HCT116 (cell line): ENCODE data around the gene CSF1R. TPM values are rescaled to one million over a fixed set of nuclear protein-coding genes. Genes with fewer than 3 reads are reported as not detected.

Experiments used
- ATAC-seq: fragments of 200-7000 bp; cut with Tn5 transposase; 2 replicates; pipeline ENCODE4 v1.9.1; 2020; ENCODE audit warnings: mild to moderate bottlenecking, moderate library complexity
- BruUV-seq: library from RNA; stranded (reverse); fragments of 400-500 nt; replicated peaks from 2 replicates; lab custom pipeline; 2021; lab: Mats Ljungman, UMichigan
- CTCF ChIA-PET: fragments of 300-600 bp; sonication (Branson Sonifier 250); formaldehyde crosslinking; loops from one replicate; lab custom pipeline; 2021; ENCODE audit warnings: antibody characterized with exemption; lab: Charles Lee
- POLR2A ChIA-PET: fragments of 300-600, 350-600 bp; sonication (Branson Sonifier 250); formaldehyde crosslinking; loops from one replicate; lab custom pipeline; 2021; ENCODE audit warnings: antibody characterized with exemption; lab: Charles Lee
- RAD21 ChIA-PET, 2 experiments: fragments of 300-600 bp; sonication (Branson Sonifier 250); formaldehyde crosslinking; loops; one replicate each; lab custom pipeline; 2023; ENCODE audit warnings: low total read pairs in 2 of 2; ENCODE audit not compliant: uncharacterized antibody in 2 of 2, unreplicated experiment in 2 of 2, low non-redundant PET in 1 of 2; lab: Charles Lee
- DNase-seq: peaks from one replicate; pipeline ENCODE4 v3.0.0-alpha.2; 2010; ENCODE audit warnings: low read depth, low spot score
- H2AFZ ChIP-seq: fragments of 200-600 bp; shearing (Covaris generic), sonication (generic); 2 replicates; pipeline ENCODE4 v1.6.1; 2017; ENCODE audit warnings: low read depth, mixed run types, mixed read lengths, antibody characterized with exemption, low read length; ENCODE audit not compliant: poor library complexity, severe bottlenecking
- H3K27ac ChIP-seq: 2 replicates; pipeline ENCODE4 v1.5.1; 2012; ENCODE audit warnings: low read depth, low read length
- H3K27me3 ChIP-seq: fragments of 200-600 bp; sonication (generic); 2 replicates; pipeline ENCODE4 v1.6.1; 2016; ENCODE audit warnings: mixed run types, low read length, mixed read lengths; ENCODE audit not compliant: insufficient read depth
- H3K36me3 ChIP-seq, 2 experiments: fragments of 200-500 bp in 1 of 2; fragments of 200-600 bp in 1 of 2; sonication (Bioruptor generic) in 1 of 2; sonication (generic) in 1 of 2; 2 replicates each; pipeline versions ENCODE4 v1.5.1 to v1.6.1; 2014 to 2016; ENCODE audit warnings: low read length in 2 of 2, inconsistent platforms in 1 of 2, mixed read lengths in 1 of 2, mixed run types in 1 of 2; ENCODE audit not compliant: insufficient read depth in 2 of 2, control insufficient read depth in 1 of 2
- H3K4me1 ChIP-seq, 2 experiments: fragments of 200-600 bp in 1 of 2; sonication (generic) in 1 of 2; 2 replicates each; pipeline versions ENCODE4 v1.5.1 to v1.6.1; 2012 to 2017; ENCODE audit warnings: low read length in 2 of 2, inconsistent platforms in 1 of 2, mild to moderate bottlenecking in 1 of 2, mixed read lengths in 1 of 2, mixed run types in 1 of 2, moderate library complexity in 1 of 2; ENCODE audit not compliant: insufficient read depth in 2 of 2, control insufficient read depth in 1 of 2
- H3K4me2 ChIP-seq: fragments of 200-600 bp; sonication (generic); 2 replicates; pipeline ENCODE4 v1.6.1; 2017; ENCODE audit warnings: mixed run types, low read length, mixed read lengths
- H3K4me3 ChIP-seq, 2 experiments: fragments of 200-600 bp in 1 of 2; sonication (generic) in 1 of 2; replicated peaks in 1 of 2; 2 replicates each; pipeline ENCODE4 v1.5.1; 2011 to 2016; ENCODE audit warnings: low read length in 2 of 2, control low read depth in 1 of 2, low read depth in 1 of 2, mild to moderate bottlenecking in 1 of 2, mixed read lengths in 1 of 2, mixed run types in 1 of 2
- H3K79me2 ChIP-seq: fragments of 200-600 bp; sonication (generic); 2 replicates; pipeline ENCODE4 v1.6.1; 2017; ENCODE audit warnings: mild to moderate bottlenecking, mixed run types, low read length, moderate library complexity, mixed read lengths; ENCODE audit not compliant: insufficient read depth
- H3K9ac ChIP-seq: fragments of 200-600 bp; sonication (generic); 2 replicates; pipeline ENCODE4 v1.6.1; 2016; ENCODE audit warnings: low read length, mixed read lengths
- H3K9me2 ChIP-seq: fragments of 200-600 bp; sonication (generic), shearing (Covaris generic); 2 replicates; pipeline ENCODE4 v1.6.1; 2017; ENCODE audit warnings: mixed run types, mild to moderate bottlenecking, moderate library complexity; ENCODE audit not compliant: insufficient read depth
- H3K9me3 ChIP-seq, 2 experiments: fragments of 200-500 bp in 1 of 2; fragments of 200-600 bp in 1 of 2; sonication (Bioruptor generic) in 1 of 2; sonication (generic) in 1 of 2; 2 replicates each; pipeline ENCODE4 v1.6.1; 2014 to 2017; ENCODE audit warnings: low read length in 2 of 2, mixed read lengths in 2 of 2, inconsistent platforms in 1 of 2, low read depth in 1 of 2, mild to moderate bottlenecking in 1 of 2, mixed run types in 1 of 2, moderate library complexity in 1 of 2; ENCODE audit not compliant: control insufficient read depth in 1 of 2, insufficient read depth in 1 of 2
- H4K20me1 ChIP-seq: fragments of 200-600 bp; sonication (generic), shearing (Covaris generic); 2 replicates; pipeline ENCODE4 v1.6.1; 2017; ENCODE audit warnings: mixed run types, mild to moderate bottlenecking, moderate library complexity; ENCODE audit not compliant: insufficient read depth
- ATF3 ChIP-seq: IDR thresholded peaks from 2 replicates; pipeline ENCODE4 v1.6.1; 2012
- CBX3 ChIP-seq: IDR thresholded peaks from 2 replicates; pipeline ENCODE4 v1.6.1; 2012; ENCODE audit warnings: low read depth
- ELF1 ChIP-seq: IDR thresholded peaks from 2 replicates; pipeline ENCODE4 v1.6.1; 2012; ENCODE audit warnings: low read depth, borderline replicate concordance
- EZH2phosphoT487 ChIP-seq: fragments of 200-600 bp; IDR thresholded peaks from 2 replicates; pipeline ENCODE4 v1.6.1; 2018; ENCODE audit warnings: antibody characterized with exemption, borderline replicate concordance
- JUND ChIP-seq: IDR thresholded peaks from 2 replicates; pipeline ENCODE4 v1.6.1; 2012
- RAD21 ChIP-seq: IDR thresholded peaks from 2 replicates; pipeline ENCODE4 v1.6.1; 2012; ENCODE audit warnings: low read depth, mild to moderate bottlenecking
- SIN3A ChIP-seq: IDR thresholded peaks from 2 replicates; pipeline ENCODE4 v1.6.1; 2012; ENCODE audit warnings: low read depth
- SP1 ChIP-seq: IDR thresholded peaks from 2 replicates; pipeline ENCODE4 v1.6.1; 2012; ENCODE audit warnings: low read depth
- SRF ChIP-seq: IDR thresholded peaks from 2 replicates; pipeline ENCODE4 v1.6.1; 2012; ENCODE audit warnings: low read depth
- TCF7L2 ChIP-seq: IDR thresholded peaks from 2 replicates; pipeline ENCODE4 v1.7.0; 2011; ENCODE audit warnings: borderline replicate concordance, inconsistent platforms; ENCODE audit not compliant: insufficient read depth, insufficient read length; ENCODE audit errors: extremely low read depth
- YY1 ChIP-seq: IDR thresholded peaks from 2 replicates; pipeline ENCODE4 v1.6.1; 2011; ENCODE audit warnings: low read length, low read depth, moderate library complexity, mild to moderate bottlenecking; ENCODE audit not compliant: insufficient replicate concordance; ENCODE audit errors: extremely low read depth
- ZFX ChIP-seq: fragments of 450-650 bp; IDR thresholded peaks from 2 replicates; pipeline ENCODE4 v1.6.1; 2017
- ZNF274 ChIP-seq: fragments of 200-500 bp; sonication (Bioruptor generic); IDR thresholded peaks from 2 replicates; pipeline ENCODE4 v1.6.1; 2014; ENCODE audit warnings: mild to moderate bottlenecking, low read depth, low read length, inconsistent platforms
- intact Hi-C: fragments of 100-400 bp; cut with micrococcal nuclease; formaldehyde crosslinking; loops from 2 replicates; pipeline ENCODE4 v1.10.0; 2022
- total RNA-seq: library from RNA; stranded (reverse); gene quantifications from one replicate; pipeline ENCODE4 v1.2.1, GENCODE V29; 2021; ENCODE audit not compliant: unreplicated experiment
- TF ChIP-seq, protein P1 (sequence below), 3 experiments: fragments of 200-600 bp in 1 of 3; sonication (generic) in 1 of 3; IDR thresholded peaks in 2 of 3; conservative IDR thresholded peaks in 1 of 3; 2 replicates each; pipeline ENCODE4 v1.5.1; 2012 to 2017; ENCODE audit warnings: low read depth in 2 of 3, low read length in 2 of 3, antibody characterized with exemption in 1 of 3, borderline replicate concordance in 1 of 3, control low read depth in 1 of 3, mild to moderate bottlenecking in 1 of 3, mixed read lengths in 1 of 3, mixed run types in 1 of 3, moderate library complexity in 1 of 3; ENCODE audit not compliant: insufficient read depth in 1 of 3

The CSF1R gene
- total RNA-seq, 1 experiment from 2014 or later = 0.17 TPM

DNA sequence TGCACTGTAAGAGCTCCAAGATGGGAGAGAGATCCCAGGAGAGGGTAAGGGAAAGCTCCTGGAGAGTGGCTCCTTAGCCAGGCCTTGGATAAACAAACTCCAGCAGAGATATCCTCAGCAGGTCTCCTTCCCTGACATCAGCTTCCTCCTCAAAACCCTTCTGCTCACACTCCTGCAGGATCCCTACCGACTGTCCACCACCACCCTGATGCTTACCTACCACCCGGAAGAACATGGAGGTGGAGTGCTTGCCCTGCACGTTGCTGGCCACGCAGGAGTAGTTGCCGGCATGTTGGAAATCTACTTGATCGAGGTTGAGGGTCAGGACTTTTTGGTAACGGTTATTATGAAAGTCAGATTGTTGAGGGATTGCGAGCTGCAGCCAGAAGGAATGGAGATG, 9.3 kb downstream of the CSF1R start:
- Histone ChIP-seq H2AFZ (no peak overlapping the region), H3K36me3 (no peaks in the 10 kb centered on the region), H3K9me3 (no peaks in the 10 kb centered on the region), H3K27ac (no peak overlapping the region), H3K27me3 (no peaks in the 10 kb centered on the region; the same call in 1 of the 2 replicates), H3K9me2 (no peaks in the 10 kb centered on the region), H3K4me2 (no peak overlapping the region), H3K4me3 (no peak overlapping the region), H4K20me1 (no peaks in the 10 kb centered on the region), H3K9ac (no peak overlapping the region), H3K4me1 (no peaks in the 10 kb centered on the region), H3K79me2 (no peaks in the 10 kb centered on the region)
- no peak for ATAC-seq
- TF ChIP-seq RAD21 (no peak), YY1 (no peak), TCF7L2 (no peak), JUND (no peak), ELF1 (no peak), SIN3A (no peak), ZNF274 (no peak), SP1 (no peak), CBX3 (no peak), ZFX (no peak), ATF3 (no peak), SRF (no peak), EZH2phosphoT487 (no peak)
- TF ChIP-seq, protein P1, sequence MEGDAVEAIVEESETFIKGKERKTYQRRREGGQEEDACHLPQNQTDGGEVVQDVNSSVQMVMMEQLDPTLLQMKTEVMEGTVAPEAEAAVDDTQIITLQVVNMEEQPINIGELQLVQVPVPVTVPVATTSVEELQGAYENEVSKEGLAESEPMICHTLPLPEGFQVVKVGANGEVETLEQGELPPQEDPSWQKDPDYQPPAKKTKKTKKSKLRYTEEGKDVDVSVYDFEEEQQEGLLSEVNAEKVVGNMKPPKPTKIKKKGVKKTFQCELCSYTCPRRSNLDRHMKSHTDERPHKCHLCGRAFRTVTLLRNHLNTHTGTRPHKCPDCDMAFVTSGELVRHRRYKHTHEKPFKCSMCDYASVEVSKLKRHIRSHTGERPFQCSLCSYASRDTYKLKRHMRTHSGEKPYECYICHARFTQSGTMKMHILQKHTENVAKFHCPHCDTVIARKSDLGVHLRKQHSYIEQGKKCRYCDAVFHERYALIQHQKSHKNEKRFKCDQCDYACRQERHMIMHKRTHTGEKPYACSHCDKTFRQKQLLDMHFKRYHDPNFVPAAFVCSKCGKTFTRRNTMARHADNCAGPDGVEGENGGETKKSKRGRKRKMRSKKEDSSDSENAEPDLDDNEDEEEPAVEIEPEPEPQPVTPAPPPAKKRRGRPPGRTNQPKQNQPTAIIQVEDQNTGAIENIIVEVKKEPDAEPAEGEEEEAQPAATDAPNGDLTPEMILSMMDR (IDR thresholded peaks at IDR 0.05 in 2 of 3, conservative IDR thresholded peaks at IDR 0.05 in 1 of 3; ENCODE audit: borderline replicate concordance in 1 of 3, insufficient read depth in 1 of 3, low read depth in 2 of 3, low read length in 2 of 3) = no peak
- DNase-seq = no peak
- no TSS peak for BruUV-seq
- intact Hi-C loops = no loop called here
- CTCF ChIA-PET = no interaction called here
- POLR2A ChIA-PET = no interaction called here
- RAD21 ChIA-PET = no interaction called here
